Stimulated activated CD8-positive, alpha-beta memory T cell treated with anti-CD3 and anti-CD28 coated beads, Interleukin-12 subunit alpha, Interleukin-12 subunit beta, amount 100 ng/mL, for 24 hours (primary cell): ENCODE measurements around the gene TAF10.

Experiments
- DNase-seq: peaks from one replicate; pipeline ENCODE4 v3.0.0-alpha.2; 2020; ENCODE audit errors: extremely low read depth

TAF10 gene

GRCh38 chr11:6608726-6609501 is 3.1 kb downstream of the TAF10 start:
- no peak for DNase-seq

- DNase-seq, result no peak
These were observed 4.0 kb downstream of the TAF10 start for GRCh38 chr11:6608011-6608410.

GRCh38 chr11:6607190-6607795 is 4.7 kb downstream of the TAF10 start:
- DNase-seq, result no peak

- DNase-seq, result no peak
These were observed 5.4 kb downstream of the TAF10 start for GRCh38 chr11:6606471-6607189.

- DNase-seq, result no peak
These were observed 7.2 kb downstream of the TAF10 start for GRCh38 chr11:6604790-6605189.

GRCh38 chr11:6604081-6604626 is 7.9 kb downstream of the TAF10 start:
- DNase-seq, result no peak

- DNase-seq, result peak; percentile 61
These were observed 8.5 kb downstream of the TAF10 start, which contains the start of the genes ILK and RRP8 for GRCh38 chr11:6603287-6604080. TSS of gene ILK (plus strand) at chr11:6603774. CDS start at chr11:6604272, 498 bp downstream. TSS of gene RRP8 (minus strand) at chr11:6603616. CDS start at chr11:6603502, 114 bp downstream.

GRCh38 chr11:6602096-6602940 is 9.7 kb downstream of the TAF10 start:
- DNase-seq, result no peak

- no peak for DNase-seq
These were observed 11.0 kb downstream of the TAF10 start for GRCh38 chr11:6601041-6601461.

GRCh38 chr11:6599881-6600390 is 12.1 kb downstream of the TAF10 start:
- no peak for DNase-seq

GRCh38 chr11:6599449-6599848 is 12.6 kb downstream of the TAF10 start:
- no peak for DNase-seq

- DNase-seq, result no peak
These were observed 13.5 kb downstream of the TAF10 start for GRCh38 chr11:6598555-6598954.

- DNase-seq, result no peak
These were observed 15.7 kb downstream of the TAF10 start for GRCh38 chr11:6596239-6596877.

GRCh38 chr11:6594142-6594768 is 17.8 kb downstream of the TAF10 start:
- DNase-seq, result no peak

GRCh38 chr11:6588018-6588417 is 24.0 kb downstream of the TAF10 start:
- DNase-seq, result no peak

GRCh38 chr11:6587360-6587953 is 24.6 kb downstream of the TAF10 start:
- no peak for DNase-seq

- DNase-seq, result no peak
These were observed 25.3 kb downstream of the TAF10 start for GRCh38 chr11:6586434-6587359.

- no peak for DNase-seq
These were observed 27.5 kb downstream of the TAF10 start for GRCh38 chr11:6584528-6584927.
